Activated CD8-positive, alpha-beta T cell treated with anti-CD3 and anti-CD28 coated beads for 36 hours (primary cell): ENCODE measurements around the gene TERT. TPM values are rescaled to one million over a fixed set of nuclear protein-coding genes. Genes with fewer than 3 reads are reported as not detected.
"Not testable (repeated sequence)": the region's sequence is repeated elsewhere in the genome, so short reads cannot be mapped to it uniquely, and the experiment has no call there.

Experiments
- ATAC-seq: fragments of 200-7000 bp; cut with Tn5 transposase; one replicate; pipeline ENCODE4 v1.10.0; 2021; ENCODE audit warnings: mild to moderate bottlenecking, moderate library complexity
- CTCF ChIA-PET: fragments of 350-600 bp; sonication (Branson Sonifier 250); formaldehyde crosslinking; loops from one replicate; lab custom pipeline; 2021; ENCODE audit warnings: antibody characterized with exemption; lab: Charles Lee
- POLR2A ChIA-PET: fragments of 350-600 bp; sonication (Branson Sonifier 250); formaldehyde crosslinking; loops from one replicate; lab custom pipeline; 2021; ENCODE audit warnings: antibody characterized with exemption; lab: Charles Lee
- DNase-seq: peaks from one replicate; pipeline ENCODE4 v3.0.0-alpha.2; 2020
- H3K27ac Mint-ChIP-seq: one replicate; pipeline ENCODE4 v1.8.0; 2021; ENCODE audit warnings: mild to moderate bottlenecking, mixed read lengths
- H3K27me3 Mint-ChIP-seq: one replicate; pipeline ENCODE4 v1.8.0; 2021; ENCODE audit warnings: mixed read lengths
- H3K36me3 Mint-ChIP-seq: one replicate; pipeline ENCODE4 v1.8.0; 2021; ENCODE audit warnings: low read depth, mixed read lengths
- H3K4me1 Mint-ChIP-seq: one replicate; pipeline ENCODE4 v1.8.0; 2021; ENCODE audit warnings: low read depth, mixed read lengths
- H3K4me3 Mint-ChIP-seq: one replicate; pipeline ENCODE4 v1.8.0; 2021; ENCODE audit warnings: mild to moderate bottlenecking, moderate library complexity, mixed read lengths
- H3K9me3 Mint-ChIP-seq: one replicate; pipeline ENCODE4 v1.8.0; 2021; ENCODE audit warnings: mixed read lengths
- CTCF ChIP-seq: fragments of 200-600 bp; IDR thresholded peaks from one replicate; pipeline ENCODE4 v1.8.0; 2022; ENCODE audit warnings: antibody characterized with exemption, mild to moderate bottlenecking
- intact Hi-C: fragments of 100-400 bp; cut with micrococcal nuclease; formaldehyde crosslinking; loops from one replicate; pipeline ENCODE4 v1.10.0; 2022
- total RNA-seq, 2 experiments: library from RNA; stranded (reverse); gene quantifications; one replicate each; pipeline ENCODE4 v1.2.3, GENCODE V29; 2021

Gene TERT
- total RNA-seq, 2 experiments from 2014 or later = 12.5 to 12.7 TPM

- no peaks in the 10 kb centered on the region for H3K27me3 Mint-ChIP-seq
- TF ChIP-seq CTCF = no peak
- peaks cover 29% of the 10 kb centered on the region for H3K4me1 Mint-ChIP-seq
- ATAC-seq = no peak
- no peak overlapping the region for H3K4me3 Mint-ChIP-seq
- DNase-seq = no peak
- ChIA-PET CTCF (no interaction called here), POLR2A (no interaction called here)
- peaks cover 33% of the 10 kb centered on the region for H3K36me3 Mint-ChIP-seq
- H3K9me3 Mint-ChIP-seq = no peaks in the 10 kb centered on the region
- intact Hi-C loops = no loop called here
- H3K27ac Mint-ChIP-seq = no peak overlapping the region
Observed at GRCh38 chr5:1341863-1342262, 47.0 kb upstream of the TERT start.

DNA sequence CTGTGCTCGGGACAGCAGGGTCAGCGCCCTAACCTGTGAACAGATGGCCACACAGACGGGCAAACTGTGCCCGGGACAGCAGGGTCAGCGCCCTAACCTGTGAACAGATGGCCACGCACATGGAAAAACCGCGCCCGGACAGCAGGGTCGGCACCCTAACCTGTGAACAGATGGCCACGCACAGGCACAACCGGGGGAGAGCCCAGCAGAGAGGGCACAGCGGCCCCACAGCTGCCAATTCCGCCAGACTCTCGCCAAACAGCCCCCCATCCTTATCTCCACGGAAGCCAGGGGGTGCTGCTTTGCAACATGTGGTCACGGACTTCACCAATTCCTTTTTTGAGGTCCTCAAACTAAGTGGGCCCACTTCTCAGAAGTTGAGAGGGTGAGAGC, 44.9 kb upstream of the TERT start:
- DNase-seq, H3K4me3 Mint-ChIP-seq, H3K27me3 Mint-ChIP-seq, H3K27ac Mint-ChIP-seq, ATAC-seq, POLR2A ChIA-PET, H3K9me3 Mint-ChIP-seq, intact Hi-C loops: not testable (repeated sequence)
- Mint-ChIP-seq H3K36me3 (peaks cover 42% of the 10 kb centered on the region), H3K4me1 (peaks cover 23% of the 10 kb centered on the region)
- CTCF ChIA-PET = interaction anchor here (1.1 kb wide), 1 partner anchor 140 kb away, joined by 3 read pairs; no protein-coding TSS in a partner anchor

DNA sequence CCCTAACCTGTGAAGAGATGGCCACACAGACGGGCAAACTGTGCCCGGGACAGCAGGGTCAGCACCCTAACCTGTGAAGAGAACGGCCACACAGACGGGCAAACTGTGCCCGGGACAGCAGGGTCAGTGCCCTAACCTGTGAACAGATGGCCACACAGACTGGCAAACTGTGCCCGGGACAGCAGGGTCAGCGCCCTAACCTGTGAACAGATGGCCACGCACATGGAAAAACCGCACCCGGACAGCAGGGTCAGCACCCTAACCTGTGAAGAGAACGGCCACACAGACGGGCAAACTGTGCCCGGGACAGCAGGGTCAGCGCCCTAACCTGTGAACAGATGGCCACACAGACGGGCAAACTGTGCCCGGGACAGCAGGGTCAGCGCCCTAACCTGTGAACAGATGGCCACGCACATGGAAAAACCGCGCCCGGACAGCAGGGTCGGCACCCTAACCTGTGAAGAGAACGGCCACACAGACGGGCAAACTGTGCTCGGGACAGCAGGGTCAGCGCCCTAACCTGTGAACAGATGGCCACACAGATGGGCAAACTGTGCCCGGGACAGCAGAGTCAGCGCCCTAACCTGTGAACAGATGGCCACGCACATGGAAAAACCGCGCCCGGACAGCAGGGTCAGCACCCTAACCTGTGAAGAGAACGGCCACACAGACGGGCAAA, 44.4 kb upstream of the TERT start:
- DNase-seq, POLR2A ChIA-PET, H3K9me3 Mint-ChIP-seq, H3K27me3 Mint-ChIP-seq, ATAC-seq, H3K27ac Mint-ChIP-seq, H3K4me3 Mint-ChIP-seq, intact Hi-C loops: not testable (repeated sequence)
- H3K36me3 Mint-ChIP-seq = peaks cover 43% of the 10 kb centered on the region
- peaks cover 23% of the 10 kb centered on the region for H3K4me1 Mint-ChIP-seq
- CTCF ChIA-PET = interaction anchor here (1.1 kb wide), 1 partner anchor 141 kb away, joined by 3 read pairs; no protein-coding TSS in a partner anchor

- peaks cover 18% of the 10 kb centered on the region for H3K4me1 Mint-ChIP-seq
- H3K27me3 Mint-ChIP-seq = no peaks in the 10 kb centered on the region
- H3K36me3 Mint-ChIP-seq = peaks cover 39% of the 10 kb centered on the region
- ATAC-seq (no peak), DNase-seq (no peak)
- no peaks in the 10 kb centered on the region for H3K9me3 Mint-ChIP-seq
- CTCF ChIA-PET = no interaction called here
- no peak overlapping the region for H3K27ac Mint-ChIP-seq
- no peak overlapping the region for H3K4me3 Mint-ChIP-seq
- intact Hi-C loops = no loop called here
- TF ChIP-seq CTCF = no peak
- POLR2A ChIA-PET = interaction anchor here (1.1 kb wide), 1 partner anchor 9 kb away, joined by 3 read pairs; no protein-coding TSS in a partner anchor
Observed at GRCh38 chr5:1338506-1339070, 43.7 kb upstream of the TERT start.

- Mint-ChIP-seq H3K4me1 (peaks cover 15% of the 10 kb centered on the region), H3K9me3 (no peaks in the 10 kb centered on the region), H3K4me3 (no peak overlapping the region), H3K27ac (no peak overlapping the region), H3K27me3 (no peaks in the 10 kb centered on the region), H3K36me3 (peaks cover 36% of the 10 kb centered on the region)
- ChIA-PET CTCF (no interaction called here), POLR2A (interaction anchor here (1.1 kb wide), 1 partner anchor 9 kb away, joined by 3 read pairs; no protein-coding TSS in a partner anchor)
- no peak for TF ChIP-seq CTCF
- no peak for DNase-seq
- intact Hi-C loops = no loop called here
- no peak for ATAC-seq
Observed at GRCh38 chr5:1338196-1338490, 43.3 kb upstream of the TERT start.
